ELF-1 (cell line): ENCODE measurements around the gene ETS1.

Experiments used
- DNase-seq: peaks from one replicate; pipeline ENCODE4 v3.0.0-alpha.2; 2016; ENCODE audit warnings: low read depth, low spot score

Gene ETS1

DNA sequence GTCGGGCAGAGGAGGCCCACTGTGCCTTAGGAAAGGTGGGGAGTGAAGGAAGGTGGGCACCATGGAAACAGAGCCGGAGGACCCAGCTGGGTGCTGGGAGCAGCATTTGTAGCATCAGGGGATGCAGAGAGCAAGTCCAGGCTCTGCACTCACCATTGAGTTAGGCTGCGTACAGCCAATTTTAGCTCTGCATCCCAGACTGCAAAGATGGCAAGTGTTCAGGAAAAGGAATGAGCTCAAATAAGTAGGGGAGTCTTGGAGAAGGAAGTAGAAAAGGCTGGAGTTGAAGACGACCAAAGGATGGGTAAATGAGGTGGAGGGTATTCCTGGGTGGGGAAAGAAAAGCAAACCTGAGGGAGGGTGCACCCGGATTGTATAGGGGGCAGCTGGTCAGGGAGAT lies 31.6 kb upstream of the ETS1 start:
- DNase-seq, result no peak

DNA sequence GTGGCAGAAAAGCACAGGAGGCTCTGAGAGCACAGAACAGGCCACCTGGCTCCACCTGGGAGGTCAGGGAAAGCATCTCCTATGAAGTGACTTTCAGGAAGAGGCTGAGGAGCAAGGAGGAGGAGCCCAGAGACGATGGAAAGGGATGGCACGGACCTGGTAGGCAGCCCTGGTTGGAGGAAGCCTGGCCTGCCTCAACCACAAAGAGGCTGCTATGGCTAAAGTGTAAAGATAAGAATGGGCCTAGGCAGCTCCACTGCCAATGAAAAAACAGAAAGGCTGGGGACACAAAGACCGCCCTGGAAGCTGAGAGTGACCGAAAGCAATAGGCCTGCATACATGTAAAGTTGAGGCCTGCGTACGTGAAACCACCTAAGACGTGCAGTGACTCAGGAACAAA lies 31.2 kb upstream of the ETS1 start:
- no peak for DNase-seq

DNA sequence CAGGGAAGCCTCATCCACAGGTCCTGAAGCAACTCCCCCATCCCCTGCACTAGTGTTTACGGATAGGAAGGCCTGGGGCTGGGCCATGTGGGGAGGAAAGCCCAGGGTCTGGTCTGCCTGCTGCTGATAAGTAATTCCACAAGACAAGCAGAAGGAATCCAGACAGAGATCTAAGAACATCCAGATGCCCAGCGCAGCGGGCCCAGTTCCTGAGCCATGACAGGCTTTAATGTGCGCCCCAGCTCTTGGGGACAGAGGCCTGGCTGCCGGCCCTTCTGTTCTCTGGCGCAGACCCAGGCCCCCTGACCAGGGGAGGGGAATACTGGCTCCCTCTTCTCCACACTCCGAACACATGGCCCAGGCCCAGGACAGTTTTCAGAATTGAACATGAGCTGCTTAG lies 28.8 kb upstream of the ETS1 start:
- peak; percentile 90 for DNase-seq

DNA sequence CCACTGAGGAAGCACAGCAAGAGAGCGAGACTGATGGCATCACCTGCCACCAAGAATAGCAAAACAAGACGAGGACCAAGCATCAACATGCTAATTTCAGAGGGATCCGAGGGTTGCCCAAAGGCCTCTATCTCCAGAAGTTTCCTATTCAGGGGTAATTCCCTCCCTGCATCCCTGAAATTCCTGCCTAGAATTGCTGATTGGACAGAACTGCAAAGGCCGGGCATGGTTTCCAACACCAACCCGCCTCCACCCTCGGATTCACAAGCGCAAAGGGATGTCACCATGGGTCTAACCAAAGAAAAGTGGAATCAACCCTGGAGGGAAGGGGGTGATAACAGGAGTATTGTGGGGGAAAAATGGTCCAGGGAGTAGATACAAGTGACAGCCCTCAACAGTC lies 28.3 kb upstream of the ETS1 start:
- DNase-seq, result no peak

DNA sequence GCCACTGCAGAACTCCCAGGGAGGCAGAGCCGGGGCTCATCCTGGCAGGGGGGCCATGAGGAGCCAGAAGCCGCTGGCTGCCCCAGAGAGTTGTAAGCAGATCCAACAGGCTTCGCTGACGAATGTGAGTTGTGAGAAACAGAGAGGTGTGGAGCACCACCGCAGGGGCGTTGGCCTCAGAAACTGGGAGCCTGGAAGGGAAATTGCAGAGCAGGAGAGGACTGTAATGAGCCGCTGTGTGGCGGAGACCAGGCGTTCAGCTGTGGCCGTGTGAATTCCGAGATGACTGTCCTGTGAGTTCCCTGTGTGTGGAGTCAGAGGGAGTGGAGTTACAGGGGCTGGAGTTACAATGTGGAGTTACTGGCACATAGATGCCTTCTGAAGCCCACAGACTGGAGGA lies 27.7 kb upstream of the ETS1 start:
- peak; percentile 54 for DNase-seq

DNA sequence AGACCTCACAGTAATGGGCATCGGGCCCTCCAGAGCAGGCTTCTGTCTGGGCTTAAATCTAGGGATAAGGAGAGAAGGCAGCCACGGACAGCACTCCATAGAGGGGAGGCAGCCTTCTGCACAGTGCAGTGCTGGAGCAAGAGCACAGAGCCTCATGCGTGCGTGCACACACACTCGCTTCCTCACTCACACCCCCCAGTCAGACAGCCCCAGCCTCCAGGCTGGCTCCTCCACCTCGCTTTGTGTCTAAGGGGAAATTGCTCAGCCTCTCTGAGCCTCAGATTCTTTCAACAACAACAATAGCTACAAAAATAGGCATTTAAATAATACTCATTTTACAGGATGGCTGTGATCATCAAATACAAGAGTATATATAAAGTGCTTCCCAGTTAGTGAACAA lies 26.7 kb upstream of the ETS1 start:
- no peak for DNase-seq

DNA sequence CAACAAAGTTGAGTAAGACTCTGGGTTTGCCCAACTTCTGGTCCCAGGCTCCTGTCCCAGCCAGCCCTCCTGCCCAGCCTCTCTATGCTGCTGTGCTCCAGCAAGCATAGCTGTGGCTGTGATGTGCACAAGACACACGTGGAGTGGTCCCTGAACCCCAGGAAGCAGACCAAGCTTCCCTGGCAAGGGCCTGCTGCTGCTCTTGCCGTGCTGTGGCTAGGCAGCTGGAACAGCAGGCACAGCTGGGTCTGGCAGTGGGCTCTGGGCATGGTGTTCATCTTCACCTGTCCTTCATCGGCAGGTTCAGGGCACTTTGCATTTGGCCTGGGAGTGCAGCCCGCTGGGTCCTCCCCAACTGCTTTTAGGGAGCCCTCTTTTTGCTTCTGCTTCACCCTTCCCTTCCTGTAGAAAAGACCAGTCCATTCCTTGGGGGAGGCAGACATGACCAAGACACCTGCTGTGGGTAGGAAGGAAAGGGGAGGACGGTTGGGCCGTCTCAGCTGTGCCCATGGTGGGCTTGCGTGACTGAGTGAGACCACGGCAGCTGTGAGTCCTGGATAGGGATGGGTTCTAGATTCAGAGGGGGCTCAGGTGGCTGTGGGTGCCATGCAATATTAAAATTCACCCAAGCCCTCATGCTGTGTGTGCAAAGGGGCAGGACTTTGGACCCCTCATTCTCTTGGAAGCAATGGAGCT lies 26.1 kb upstream of the ETS1 start:
- no peak for DNase-seq

DNA sequence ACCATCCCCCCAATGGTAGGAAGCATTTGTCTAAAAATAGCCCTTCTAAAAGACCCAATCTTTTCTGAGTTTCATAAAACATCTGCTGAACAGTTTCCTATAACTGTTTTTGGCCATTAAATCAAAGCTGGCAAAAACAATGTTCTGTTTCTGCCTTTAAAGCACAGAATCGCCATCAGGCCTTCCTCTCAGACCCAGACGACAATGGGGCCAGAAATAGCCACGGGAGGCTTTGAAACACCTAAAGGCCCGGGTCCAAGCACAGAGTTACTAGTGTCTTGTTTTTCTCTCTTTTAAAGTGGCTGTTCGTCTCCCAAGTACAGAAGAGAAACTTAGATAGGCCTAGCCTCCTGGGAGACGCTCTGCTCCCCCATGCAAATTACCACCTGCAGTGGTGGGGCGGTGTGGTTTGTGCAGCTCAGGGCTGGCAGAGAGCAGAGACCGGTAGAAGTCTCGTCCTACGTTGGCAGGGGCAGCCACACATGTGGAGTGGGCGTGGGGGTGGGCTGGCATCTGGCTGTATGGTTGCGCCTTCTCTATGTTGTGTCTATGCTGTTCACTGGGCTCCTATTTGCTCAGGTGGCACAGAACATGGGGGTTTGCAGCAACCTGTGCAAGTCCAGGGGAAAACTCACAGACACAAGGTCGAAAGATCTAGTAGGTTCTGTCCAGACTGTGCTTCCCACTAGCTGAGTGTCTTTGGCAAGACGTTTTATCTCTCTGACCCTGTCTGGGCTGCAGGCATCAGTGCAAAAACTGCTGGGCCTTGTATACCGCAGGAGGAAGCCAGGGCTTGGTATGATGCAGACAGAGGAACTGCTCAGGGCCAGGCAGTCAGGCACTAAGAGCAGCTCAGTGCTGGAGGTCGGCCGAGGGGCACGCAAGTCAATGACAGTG lies 23.6 kb upstream of the ETS1 start:
- DNase-seq, result no peak

DNA sequence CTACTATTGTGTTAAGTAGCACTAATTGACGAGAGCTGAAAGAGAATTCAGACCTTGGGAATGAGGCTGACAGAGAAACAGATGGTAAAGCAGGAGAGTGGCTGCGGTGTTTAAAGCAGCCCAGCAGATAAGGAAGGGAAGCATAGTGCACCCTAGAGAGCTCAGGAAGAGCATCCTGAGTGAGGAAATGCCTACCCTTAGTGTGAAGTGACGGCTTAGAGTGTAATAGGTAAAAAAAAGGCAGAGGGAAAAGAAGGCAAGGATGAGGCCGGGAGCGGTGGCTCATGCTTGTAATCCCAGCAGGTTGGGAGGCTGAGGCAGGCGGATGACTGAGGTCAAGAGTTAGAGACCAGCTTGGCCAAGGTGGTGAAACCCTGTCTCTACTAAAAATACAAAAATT lies 22.4 kb upstream of the ETS1 start:
- DNase-seq, result no peak

DNA sequence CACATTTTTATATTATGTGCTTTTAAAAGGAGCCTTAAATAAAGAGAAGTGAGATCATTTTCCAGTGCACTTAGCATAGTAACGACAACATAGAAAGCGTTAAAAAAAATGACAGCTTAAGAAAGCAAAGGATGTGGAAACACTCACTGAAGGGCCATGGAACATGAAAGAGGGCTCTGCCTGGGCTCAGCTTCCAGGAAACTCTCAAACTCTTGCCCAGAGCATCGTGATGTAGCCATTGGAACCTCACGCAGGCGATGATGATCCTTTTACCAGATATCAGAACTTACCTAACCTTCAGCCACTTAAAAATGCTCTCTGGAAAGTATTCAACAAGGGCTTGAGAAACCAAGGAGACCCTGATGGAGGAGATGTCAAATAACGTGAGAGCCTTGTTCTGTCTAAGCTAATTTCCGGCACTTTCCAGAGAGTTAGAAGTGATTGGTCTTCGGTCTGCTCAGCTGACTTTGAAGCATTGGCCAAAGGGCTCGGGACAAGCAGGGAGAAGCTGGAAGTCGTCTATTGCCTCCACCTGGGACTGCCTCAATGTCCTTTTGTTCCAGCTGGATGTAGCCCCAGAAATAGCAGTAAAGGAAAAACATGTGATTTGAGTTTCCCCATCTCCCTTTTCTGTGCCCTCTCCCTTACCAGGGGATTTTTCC lies 21.5 kb upstream of the ETS1 start:
- DNase-seq, result no peak

DNA sequence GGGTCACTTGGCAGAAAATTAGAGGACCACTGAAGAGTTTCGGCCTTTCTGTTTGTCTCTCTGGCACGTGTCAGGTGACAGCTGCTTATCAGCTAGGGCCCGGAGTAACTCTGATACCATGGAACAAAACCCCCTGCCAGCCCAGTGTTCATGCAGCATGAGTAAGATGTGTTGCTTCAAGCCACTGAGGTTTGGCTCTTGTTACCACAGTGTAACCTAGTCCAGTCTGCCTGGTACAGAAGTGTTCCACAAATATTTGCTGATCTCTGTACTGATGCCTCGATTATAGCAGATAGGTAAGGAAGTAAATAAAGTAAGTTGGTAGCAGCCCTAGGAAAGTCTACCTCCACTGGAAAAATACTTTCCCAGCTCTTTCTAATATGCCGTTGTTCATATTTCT lies 20.5 kb upstream of the ETS1 start:
- DNase-seq, result no peak

DNA sequence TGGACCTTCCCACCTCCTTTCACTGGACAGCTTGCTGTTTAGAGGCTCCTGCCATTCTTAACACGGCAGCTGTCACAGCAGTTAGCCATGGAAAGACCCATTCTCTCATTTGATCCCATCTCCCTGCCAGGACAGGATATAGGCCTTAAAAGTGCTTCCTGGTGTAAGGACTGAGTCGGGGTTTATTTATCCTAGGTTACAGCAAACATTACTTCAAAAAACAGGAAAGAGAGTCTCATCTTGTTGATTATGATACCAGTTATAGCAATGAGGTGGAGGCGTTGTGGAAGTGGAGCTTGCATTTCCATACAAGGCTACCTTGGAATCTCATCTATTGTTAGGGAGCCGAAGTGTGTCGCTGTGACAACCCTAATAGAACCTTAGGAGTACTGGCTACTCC lies 17.4 kb upstream of the ETS1 start:
- no peak for DNase-seq

DNA sequence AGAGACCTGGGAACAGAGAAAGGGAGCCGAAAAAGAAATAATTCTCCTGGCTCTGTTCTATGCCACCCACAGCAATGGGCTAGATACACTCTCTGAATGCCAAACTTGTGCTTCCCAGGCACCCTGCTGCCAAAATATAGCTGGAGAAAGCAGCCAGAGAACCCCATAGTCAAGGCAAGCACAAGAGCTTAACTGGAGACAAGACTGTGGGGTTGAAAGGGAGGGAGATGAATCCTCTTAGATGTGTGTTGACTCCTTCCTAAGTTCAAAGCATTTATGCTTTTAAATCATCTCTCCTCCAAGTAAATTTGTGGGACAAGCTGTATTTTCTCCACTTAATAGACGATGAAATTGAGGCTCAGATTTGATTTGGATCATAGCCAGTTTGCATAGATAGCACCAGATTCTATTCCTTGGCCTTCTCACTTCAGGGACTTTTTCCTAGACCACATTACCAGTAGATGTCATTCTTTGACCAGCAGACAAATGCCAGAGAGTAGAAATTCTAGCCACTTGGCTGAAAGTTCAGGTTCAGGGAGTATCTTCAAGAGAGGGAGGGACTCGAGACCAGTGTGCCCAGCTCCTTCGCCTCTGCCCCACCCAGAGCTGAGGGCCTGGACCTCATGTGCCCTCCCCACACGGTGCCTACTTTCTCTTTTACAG lies 16.5 kb upstream of the ETS1 start:
- no peak for DNase-seq

DNA sequence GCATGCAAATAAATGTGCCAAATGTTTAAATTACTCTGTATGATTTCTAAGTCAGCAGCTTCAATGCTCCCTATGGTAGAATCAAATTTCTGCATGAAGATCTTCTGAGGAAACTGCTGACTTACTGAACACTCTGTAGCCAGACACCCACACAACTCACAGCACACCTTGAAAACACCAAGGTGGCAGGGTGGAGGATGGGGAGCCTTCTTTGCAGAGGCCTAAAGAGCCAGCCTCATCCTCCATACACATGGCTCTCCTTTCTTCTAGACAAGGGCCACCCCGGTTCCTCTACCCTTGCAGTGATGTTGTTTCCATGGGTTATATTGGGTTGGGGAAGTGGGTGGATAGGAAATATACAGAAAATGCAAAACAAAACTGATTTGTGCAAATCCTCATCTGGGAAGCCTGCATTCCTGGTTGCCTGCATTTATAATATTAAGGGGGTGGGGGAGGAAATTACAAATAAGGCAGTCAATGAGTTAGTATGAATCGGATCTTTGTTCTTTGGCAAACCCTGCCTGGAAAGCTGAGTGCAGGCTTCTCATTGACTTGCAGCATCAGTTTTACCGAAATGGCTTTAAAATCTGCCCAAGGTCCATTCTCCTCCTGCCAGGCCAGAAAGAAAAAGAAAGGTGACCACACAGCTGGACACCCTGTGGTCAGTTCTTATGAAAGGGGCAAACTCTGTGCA lies 15.8 kb upstream of the ETS1 start:
- DNase-seq, result no peak

DNA sequence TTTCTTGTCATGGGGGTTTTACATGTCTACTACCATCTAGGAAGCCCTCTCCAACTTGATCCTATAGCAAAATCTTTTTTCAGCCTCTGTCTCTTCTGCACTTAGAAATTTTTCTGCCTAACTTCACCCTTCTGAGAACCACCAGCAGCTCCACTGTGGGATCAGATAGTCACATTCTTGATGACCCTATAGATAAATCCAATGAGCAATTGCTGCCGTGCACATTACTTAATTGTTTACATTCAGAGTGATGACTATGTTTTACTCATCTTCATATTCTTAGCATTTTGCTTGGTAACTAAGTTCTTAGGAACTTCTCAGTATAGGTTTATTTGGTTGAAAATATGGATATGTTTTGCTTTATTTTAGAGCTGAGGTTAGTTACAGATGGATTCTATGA lies 12.4 kb upstream of the ETS1 start:
- DNase-seq, result no peak

DNA sequence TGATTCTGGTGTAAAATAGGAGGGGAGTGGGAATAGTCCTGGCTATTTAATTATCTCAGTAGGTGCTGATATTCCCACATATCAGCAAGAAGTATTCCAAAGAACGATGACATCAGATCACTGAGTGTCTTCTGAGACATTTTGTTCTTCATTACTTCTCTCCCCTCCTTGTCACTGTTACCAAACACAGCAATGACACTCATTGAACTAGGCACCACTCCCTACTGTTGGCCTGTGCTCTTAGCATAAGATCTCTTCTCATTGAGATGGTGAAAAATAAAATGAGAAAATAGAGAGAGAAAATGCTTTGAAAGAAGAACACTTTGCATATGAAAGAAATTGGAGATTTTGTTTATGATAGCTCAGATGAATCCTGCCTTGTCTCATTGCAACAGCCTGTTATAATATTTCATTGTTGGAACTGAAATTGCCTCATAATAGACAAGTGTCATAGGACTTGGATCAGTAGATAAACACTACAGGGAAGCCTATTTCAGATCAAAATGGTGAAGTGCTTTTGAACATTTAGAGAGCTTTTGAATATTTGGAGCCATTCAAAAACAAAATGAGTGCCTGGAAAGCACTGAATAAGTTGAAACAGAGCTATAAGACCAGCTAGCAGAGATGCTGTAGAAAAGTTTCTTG lies 11.3 kb upstream of the ETS1 start:
- DNase-seq, result no peak

DNA sequence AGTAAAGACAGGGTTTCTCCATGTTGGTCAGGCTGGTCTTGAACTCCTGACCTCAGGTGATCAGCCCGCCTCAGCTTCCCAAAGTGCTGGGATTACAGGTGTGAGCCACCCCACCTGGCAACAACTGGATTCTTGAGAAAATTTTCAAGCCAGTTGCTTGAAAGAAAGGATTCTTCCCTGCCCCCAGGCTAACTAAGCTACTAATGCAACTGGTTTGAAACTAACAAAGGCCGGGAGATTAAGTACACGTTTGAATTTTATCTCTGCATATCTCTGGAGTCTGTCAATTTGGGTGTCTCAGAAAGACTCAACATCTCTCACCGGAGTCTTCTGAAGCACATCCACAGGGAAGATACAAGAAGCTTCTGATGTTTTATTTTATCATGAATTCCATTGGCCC lies 10.7 kb upstream of the ETS1 start:
- DNase-seq, result peak; percentile 78

DNA sequence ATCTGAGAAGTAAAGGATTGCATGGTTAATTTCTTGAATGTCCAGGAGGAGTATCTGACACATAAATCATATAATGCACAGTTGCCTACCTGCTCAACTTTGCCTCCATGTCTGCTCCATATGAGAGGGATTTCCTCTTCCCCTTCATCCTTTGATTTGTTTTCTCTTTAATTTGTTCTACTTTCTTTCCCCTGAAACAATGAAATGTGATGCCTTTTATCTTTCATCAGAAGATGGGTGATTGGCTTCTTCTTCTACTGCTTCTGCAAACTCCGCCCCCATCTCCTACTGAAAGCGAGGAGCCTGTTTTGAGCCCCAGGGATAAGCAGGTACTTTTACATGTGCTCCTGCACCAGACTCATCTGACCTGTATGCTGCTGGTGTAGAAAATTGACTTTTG lies 9.9 kb upstream of the ETS1 start:
- no peak for DNase-seq

DNA sequence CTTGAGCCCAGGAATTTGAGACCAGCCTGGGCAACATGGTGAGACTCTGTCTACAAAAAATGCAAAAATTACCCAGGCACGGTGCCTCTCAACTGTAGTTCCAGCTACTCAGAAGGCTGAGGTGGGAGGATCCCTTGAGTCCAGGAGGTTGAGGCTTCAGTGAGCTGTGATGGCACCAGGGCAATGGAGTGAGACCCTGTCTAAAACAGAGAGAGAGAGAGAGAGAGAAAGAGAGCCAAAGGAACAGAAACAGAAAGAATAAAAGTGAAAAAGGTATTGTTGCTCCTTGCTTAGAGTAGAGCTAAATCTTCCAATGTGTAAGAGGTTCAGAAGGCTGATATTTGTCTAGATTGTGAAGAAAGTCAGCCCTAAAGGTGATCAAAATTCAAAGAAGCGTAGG lies 8.9 kb upstream of the ETS1 start:
- no peak for DNase-seq

DNA sequence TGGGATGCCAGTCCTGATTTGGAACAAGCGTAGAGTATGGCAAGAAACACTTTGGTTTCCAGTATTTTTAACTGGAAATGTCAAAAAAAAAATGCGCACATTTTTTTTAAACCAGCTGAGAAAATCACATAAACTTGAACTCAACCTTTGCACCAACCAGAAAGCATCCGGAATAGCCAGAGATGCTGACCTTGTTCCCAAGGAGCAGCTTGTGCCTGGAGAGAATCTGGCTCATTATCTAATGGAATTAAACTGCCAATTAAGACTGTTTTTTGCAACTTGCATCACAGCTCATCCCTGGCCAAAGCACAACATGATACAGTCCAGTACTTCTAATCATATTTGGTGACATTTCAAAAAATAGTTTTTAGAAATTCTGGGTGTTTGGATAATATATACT lies 8.4 kb upstream of the ETS1 start:
- no peak for DNase-seq

DNA sequence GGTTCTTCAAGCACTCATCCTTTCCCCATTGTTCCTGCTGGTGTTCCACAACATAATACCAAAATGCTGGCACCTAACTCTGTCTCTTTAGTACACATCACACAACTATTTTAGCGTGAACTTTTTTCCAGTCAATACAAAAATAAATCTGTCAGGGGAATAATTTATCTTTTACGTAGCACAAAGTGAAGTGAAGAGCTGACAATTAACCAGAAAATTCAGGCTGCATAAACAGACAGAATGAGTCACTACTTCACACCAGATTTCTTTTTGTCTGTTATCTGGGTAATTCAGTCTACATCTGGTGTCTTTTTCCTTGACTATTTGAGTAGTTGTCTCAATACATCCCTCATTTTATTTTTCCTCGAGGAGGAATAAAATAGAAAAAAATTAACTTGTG lies 7.9 kb upstream of the ETS1 start:
- no peak for DNase-seq
